Panc1 (cell line): ENCODE results near the gene CSE1L. TPM values are rescaled to one million over a fixed set of nuclear protein-coding genes. Genes with fewer than 3 reads are reported as not detected.

Experiments
- ATAC-seq: fragments of 200-7000 bp; cut with Tn5 transposase; 2 replicates; pipeline ENCODE4 v1.9.1; 2020; ENCODE audit warnings: mild to moderate bottlenecking, moderate library complexity
- BruUV-seq: library from RNA; stranded (reverse); fragments of 400-500 nt; replicated peaks from 2 replicates; lab custom pipeline; 2021; lab: Mats Ljungman, UMichigan
- CTCF ChIA-PET: fragments of 300-600 bp; sonication (Branson Sonifier 250); formaldehyde crosslinking; loops from one replicate; lab custom pipeline; 2022; ENCODE audit warnings: antibody characterized with exemption; lab: Charles Lee
- POLR2A ChIA-PET: fragments of 300-600 bp; sonication (Branson Sonifier 250); formaldehyde crosslinking; loops from one replicate; lab custom pipeline; 2022; ENCODE audit warnings: antibody characterized with exemption; lab: Charles Lee
- DNase-seq: peaks from one replicate; pipeline ENCODE4 v3.0.0-alpha.2; 2010; ENCODE audit warnings: low read depth, low spot score
- H3K27ac ChIP-seq: 2 replicates; pipeline ENCODE4 v1.5.1; 2011; ENCODE audit warnings: mild to moderate bottlenecking, low read length, inconsistent platforms
- H3K27me3 ChIP-seq: fragments of 200-500 bp; sonication (Bioruptor generic); 2 replicates; pipeline ENCODE4 v1.6.0; 2014; ENCODE audit warnings: low read length, inconsistent platforms; ENCODE audit not compliant: control insufficient read depth, insufficient read depth
- H3K36me3 ChIP-seq: fragments of 200-500 bp; sonication (Bioruptor generic); 2 replicates; pipeline ENCODE4 v1.5.1; 2014; ENCODE audit warnings: inconsistent platforms, mild to moderate bottlenecking, low read length, moderate library complexity; ENCODE audit not compliant: control insufficient read depth, insufficient read depth
- H3K4me1 ChIP-seq: 2 replicates; pipeline ENCODE4 v1.5.1; 2011; ENCODE audit warnings: inconsistent platforms, mild to moderate bottlenecking, low read length, moderate library complexity; ENCODE audit not compliant: control insufficient read depth, insufficient read depth
- H3K4me3 ChIP-seq, 2 experiments: 2 replicates each; pipeline ENCODE4 v1.5.1; 2011 to 2012; ENCODE audit warnings: low read depth in 2 of 2, low read length in 2 of 2, mild to moderate bottlenecking in 2 of 2, inconsistent platforms in 1 of 2, moderate library complexity in 1 of 2
- H3K9me3 ChIP-seq: fragments of 200-500 bp; sonication (Bioruptor generic); 2 replicates; pipeline ENCODE4 v1.5.1; 2014; ENCODE audit warnings: low read depth, mild to moderate bottlenecking, inconsistent platforms, low read length, moderate library complexity; ENCODE audit not compliant: control insufficient read depth, insufficient read depth
- CTCF ChIP-seq: fragments of 450-650 bp; IDR thresholded peaks from 2 replicates; pipeline ENCODE4 v1.5.1; 2017; ENCODE audit warnings: mild to moderate bottlenecking
- POLR2AphosphoS5 ChIP-seq: IDR thresholded peaks from 2 replicates; pipeline ENCODE4 v1.6.1; 2012; ENCODE audit warnings: mild to moderate bottlenecking, low read depth, low read length, moderate library complexity
- REST ChIP-seq, 2 experiments: IDR thresholded peaks; 2 replicates each; pipeline ENCODE4 v1.6.1; 2011 to 2012; ENCODE audit warnings: low read depth in 2 of 2, control low read depth in 1 of 2, low read length in 1 of 2, mild to moderate bottlenecking in 1 of 2, moderate library complexity in 1 of 2; ENCODE audit not compliant: insufficient read depth in 1 of 2
- SIN3A ChIP-seq: IDR thresholded peaks from 2 replicates; pipeline ENCODE4 v1.6.1; 2012; ENCODE audit warnings: low read depth, mild to moderate bottlenecking, low read length, moderate library complexity, borderline replicate concordance; ENCODE audit not compliant: insufficient read depth
- TCF7L2 ChIP-seq: IDR thresholded peaks from 2 replicates; pipeline ENCODE4 v1.6.1; 2011; ENCODE audit warnings: mild to moderate bottlenecking, low read depth, low read length, inconsistent platforms
- in situ Hi-C: cut with HindIII; loops from 2 replicates; pipeline ENCODE4 v1.10.0; 2016; ENCODE audit warnings: low sequenced_read_pairs, low pct_unique_long_range_greater_than_20kb
- intact Hi-C: fragments of 100-400 bp; cut with micrococcal nuclease; formaldehyde crosslinking; loops from one replicate; pipeline ENCODE4 v1.10.0; 2022; ENCODE audit not compliant: unreplicated experiment
- total RNA-seq: library from RNA; stranded (reverse); gene quantifications from one replicate; pipeline ENCODE4 v1.2.1, GENCODE V29; 2021; ENCODE audit not compliant: unreplicated experiment

CSE1L gene
- total RNA-seq, 1 experiment from 2014 or later: 133 TPM

GRCh38 chr20:49103019-49103418 is 56.9 kb downstream of the CSE1L start:
- DNase-seq (no peak), ATAC-seq (no peak)
- no peak overlapping the region for H3K4me3 ChIP-seq
- no peak for TF ChIP-seq TCF7L2
- no peak for TF ChIP-seq SIN3A
- no peak for TF ChIP-seq CTCF
- no peak for TF ChIP-seq POLR2AphosphoS5
- no peak for TF ChIP-seq REST (IDR thresholded peaks at IDR 0.05; ENCODE audit: insufficient read depth in 1 of 2, low read depth in 2 of 2, low read length in 1 of 2)
- H3K4me1 ChIP-seq: no peaks in the 10 kb centered on the region
- POLR2A ChIA-PET: no interaction called here
- CTCF ChIA-PET: no interaction called here
- in situ Hi-C loops: no loop called here
- H3K9me3 ChIP-seq: no peaks in the 10 kb centered on the region
- intact Hi-C loops: no loop called here
- peaks cover 16% of the 10 kb centered on the region for H3K36me3 ChIP-seq
- no TSS peak for BruUV-seq
- no peaks in the 10 kb centered on the region for H3K27me3 ChIP-seq
- H3K27ac ChIP-seq: no peak overlapping the region

GRCh38 chr20:49103647-49104364 is 57.7 kb downstream of the CSE1L start:
- ATAC-seq: no peak
- CTCF ChIA-PET: no interaction called here
- DNase-seq: no peak
- no peaks in the 10 kb centered on the region for H3K27me3 ChIP-seq
- intact Hi-C loops: no loop called here
- BruUV-seq: no TSS peak
- peaks cover 11% of the 10 kb centered on the region for H3K36me3 ChIP-seq
- no peaks in the 10 kb centered on the region for H3K4me1 ChIP-seq
- TF ChIP-seq TCF7L2: no peak
- TF ChIP-seq CTCF: no peak
- TF ChIP-seq POLR2AphosphoS5: no peak; the same call in 1 of the 2 replicates
- no peak for TF ChIP-seq REST (IDR thresholded peaks at IDR 0.05; ENCODE audit: insufficient read depth in 1 of 2, low read depth in 2 of 2, low read length in 1 of 2)
- TF ChIP-seq SIN3A: no peak
- no peak overlapping the region for H3K4me3 ChIP-seq
- no peak overlapping the region for H3K27ac ChIP-seq
- no peaks in the 10 kb centered on the region for H3K9me3 ChIP-seq
- POLR2A ChIA-PET: no interaction called here
- in situ Hi-C loops: no loop called here
